GM10266 (cell line): ENCODE results near the gene KRTAP2-2.
"Not testable (repeated sequence)": the region's sequence is repeated elsewhere in the genome, so short reads cannot be mapped to it uniquely, and the experiment has no call there.

ENCODE experiments used
- DNase-seq: peaks from one replicate; pipeline ENCODE4 v3.0.0; 2012; ENCODE audit errors: extremely low spot score
- CTCF ChIP-seq: IDR thresholded peaks from 2 replicates; pipeline ENCODE4 v1.5.1; 2012; ENCODE audit warnings: mild to moderate bottlenecking, low read depth; ENCODE audit not compliant: control insufficient read depth, insufficient read depth; ENCODE audit errors: missing control alignments

KRTAP2-2 gene

GRCh38 chr17:41054025-41054424 is 1.0 kb downstream of the KRTAP2-2 start:
- no peak for TF ChIP-seq CTCF
- no peak for DNase-seq

GRCh38 chr17:41052566-41052965 is 2.5 kb downstream of the KRTAP2-2 start:
- no peak for DNase-seq
- no peak for TF ChIP-seq CTCF

DNA sequence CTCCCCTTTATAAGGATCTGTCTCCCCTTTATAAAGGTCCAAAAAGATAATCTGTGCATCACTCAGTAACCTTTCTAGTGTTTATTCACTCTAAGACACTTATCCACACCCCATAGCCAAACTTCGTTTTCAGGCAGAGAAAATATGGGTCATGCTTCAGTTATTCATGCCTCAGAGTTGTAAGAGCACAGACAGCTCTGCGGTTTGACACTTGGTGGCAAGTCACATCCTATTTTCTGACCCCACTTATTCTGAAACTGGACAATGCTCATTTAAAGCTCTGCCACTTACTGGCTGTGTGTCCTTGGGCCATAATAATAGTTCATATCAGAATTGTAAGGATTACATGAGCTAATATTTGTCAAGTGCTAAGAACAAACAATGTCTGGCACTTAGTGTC is 5.9 kb downstream of the KRTAP2-2 start:
- no peak for DNase-seq
- TF ChIP-seq CTCF: no peak

GRCh38 chr17:41048441-41048840 is 6.6 kb downstream of the KRTAP2-2 start:
- TF ChIP-seq CTCF: no peak
- no peak for DNase-seq

GRCh38 chr17:41046735-41047465 is 8.1 kb downstream of the KRTAP2-2 start, which contains the start of gene KRTAP2-1:
Gene KRTAP2-1, minus strand, starts transcription at chr17:41047316. Its CDS starts 49 bp downstream, at chr17:41047267.
- not testable (repeated sequence) for DNase-seq

DNA sequence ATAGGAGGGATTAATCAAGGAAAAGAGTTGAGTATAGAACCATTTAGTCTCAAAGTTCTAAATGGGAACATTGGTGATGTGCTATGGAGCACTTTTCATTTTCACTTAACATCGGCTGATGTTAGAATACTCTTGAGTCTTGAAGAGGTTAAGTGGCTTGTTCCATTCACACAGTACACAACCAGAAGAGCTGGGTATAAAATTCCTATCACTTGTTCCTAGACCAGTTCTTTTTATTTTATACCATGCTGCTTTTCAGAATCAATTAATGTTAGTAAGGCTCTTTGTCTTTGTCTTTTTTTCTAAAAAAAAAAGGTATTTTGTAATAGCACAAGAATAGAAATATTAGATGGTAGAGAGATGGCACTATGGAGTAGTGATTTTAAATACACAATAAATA is 12.1 kb downstream of the KRTAP2-2 start:
- no peak for DNase-seq
- no peak for TF ChIP-seq CTCF

GRCh38 chr17:41040783-41041571 is 14.1 kb downstream of the KRTAP2-2 start, which contains the start of gene KRTAP1-1:
Gene KRTAP1-1, minus strand, starts transcription at chr17:41041450. Its CDS starts 53 bp downstream, at chr17:41041397.
- DNase-seq: not testable (repeated sequence)

- TF ChIP-seq CTCF: no peak
- no peak for DNase-seq
Measured at GRCh38 chr17:41037853-41038350, 17.1 kb downstream of the KRTAP2-2 start.

DNA sequence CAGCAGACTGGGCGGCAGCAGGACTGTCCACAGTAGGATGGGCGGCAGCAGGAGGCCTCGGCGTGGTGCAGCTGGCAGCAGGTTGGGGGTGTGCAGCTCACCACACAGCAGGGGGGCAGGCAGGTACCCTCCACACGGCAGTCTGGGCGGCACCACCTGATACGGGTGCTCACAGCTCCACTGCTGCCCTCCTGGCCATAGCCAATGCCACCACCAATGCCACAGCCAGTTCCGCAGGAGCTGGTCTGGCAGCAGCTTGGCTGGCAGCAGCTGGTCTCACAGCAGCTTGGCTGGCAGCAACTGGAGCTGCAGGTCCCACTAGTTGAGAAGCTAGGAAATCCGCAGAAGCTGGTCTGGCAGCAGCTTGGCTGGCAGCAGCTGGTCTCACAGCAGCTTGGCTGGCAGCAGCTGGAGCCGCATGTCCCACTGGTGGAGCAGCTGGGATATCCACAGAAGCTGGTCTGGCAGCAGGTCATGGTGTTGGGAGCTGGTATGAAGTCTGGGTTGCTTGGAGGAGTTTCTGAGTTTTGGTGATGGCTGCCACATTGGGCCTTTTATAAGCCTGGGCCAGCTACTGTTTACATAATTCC is 20.6 kb downstream of the KRTAP2-2 start, which contains the start of gene KRTAP1-3:
Gene KRTAP1-3, minus strand, starts transcription at position 529 of the 590 bp plus-strand sequence. Its CDS starts 53 bp downstream, at position 476.
- DNase-seq: not testable (repeated sequence)
